CD4-positive, alpha-beta T cell treated with Interleukin-15 for 1 hour (primary cell): ENCODE data around the gene OLIG3.

Experiments used
- DNase-seq: peaks from one replicate; pipeline ENCODE4 v3.0.0-alpha.2; 2020

The OLIG3 gene

DNA sequence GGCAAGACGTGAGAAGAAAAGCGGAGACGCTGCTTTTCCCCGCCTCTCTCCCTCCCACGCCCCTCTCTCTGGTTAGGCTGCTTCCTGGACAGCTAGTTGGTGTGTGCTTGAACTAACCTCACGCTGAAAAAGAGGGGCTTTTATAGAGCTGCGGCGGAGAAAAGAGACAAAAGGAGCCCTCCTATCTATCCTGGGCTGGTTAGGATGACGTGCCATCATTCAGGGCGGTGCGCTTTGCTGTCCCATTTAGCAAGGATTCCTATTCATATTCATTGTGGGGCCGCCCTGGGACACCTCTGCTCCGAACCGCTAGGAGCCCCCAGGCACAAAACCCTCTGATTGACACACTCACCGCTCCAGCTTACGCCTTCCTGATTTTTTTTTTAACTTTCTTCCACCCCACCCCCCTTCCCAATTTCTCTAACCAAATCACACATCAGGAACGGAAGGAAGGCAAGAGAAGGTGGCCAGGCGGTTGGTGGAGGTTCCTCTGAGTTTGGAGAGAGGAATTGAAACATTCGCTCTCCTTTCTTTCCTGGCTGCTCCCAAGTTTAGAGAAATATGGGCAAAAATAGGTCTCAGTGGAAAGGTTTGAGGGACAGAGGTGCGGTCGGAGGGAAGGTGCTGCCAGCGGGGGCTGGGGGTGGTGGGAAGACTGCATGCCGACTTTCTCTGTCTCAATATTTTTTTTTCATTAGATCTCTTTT is at the start of gene OLIG3:
TSS of gene OLIG3 (minus strand) at position 114 of the 707 bp plus-strand sequence. CDS start 224 bp downstream, outside the sequence.
- no peak for DNase-seq

DNA sequence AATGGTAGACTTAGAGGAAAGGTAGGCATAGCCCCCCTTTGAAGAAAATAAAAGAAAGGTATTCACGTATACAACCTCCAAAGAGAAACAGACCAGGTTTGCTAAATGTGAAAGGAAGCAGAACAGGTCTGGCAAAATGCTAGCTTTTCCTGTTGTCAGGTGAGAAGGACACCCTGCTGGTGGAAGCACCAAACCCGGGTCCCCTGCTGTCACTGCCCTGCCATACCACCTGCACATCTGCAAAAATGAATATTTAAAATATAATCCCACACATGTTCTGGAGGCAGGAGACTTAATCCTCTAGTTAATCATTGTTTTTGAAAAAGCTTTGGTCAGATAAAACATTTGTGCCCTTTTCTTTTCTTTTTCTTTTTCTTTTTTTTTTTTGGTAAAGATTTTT is 48.9 kb upstream of the OLIG3 start:
- no peak for DNase-seq

DNA sequence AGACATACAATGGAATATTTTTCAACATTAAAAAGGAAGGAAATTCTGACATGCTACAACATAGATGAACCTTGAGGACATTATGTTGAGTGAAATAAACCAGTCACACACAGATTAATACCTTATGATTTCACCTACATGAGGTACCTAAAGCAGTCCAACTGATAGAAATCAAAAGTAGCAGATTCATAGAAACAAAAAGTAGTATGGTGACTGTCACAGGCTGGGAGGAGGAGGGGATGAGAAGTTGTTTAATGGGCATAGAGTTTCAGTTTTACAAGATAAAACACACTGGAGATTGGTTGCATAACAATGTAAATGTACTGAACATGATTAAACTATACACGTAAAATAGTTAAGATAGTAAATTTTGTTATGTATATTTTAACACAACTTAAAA is 48.5 kb upstream of the OLIG3 start:
- DNase-seq, result no peak

DNA sequence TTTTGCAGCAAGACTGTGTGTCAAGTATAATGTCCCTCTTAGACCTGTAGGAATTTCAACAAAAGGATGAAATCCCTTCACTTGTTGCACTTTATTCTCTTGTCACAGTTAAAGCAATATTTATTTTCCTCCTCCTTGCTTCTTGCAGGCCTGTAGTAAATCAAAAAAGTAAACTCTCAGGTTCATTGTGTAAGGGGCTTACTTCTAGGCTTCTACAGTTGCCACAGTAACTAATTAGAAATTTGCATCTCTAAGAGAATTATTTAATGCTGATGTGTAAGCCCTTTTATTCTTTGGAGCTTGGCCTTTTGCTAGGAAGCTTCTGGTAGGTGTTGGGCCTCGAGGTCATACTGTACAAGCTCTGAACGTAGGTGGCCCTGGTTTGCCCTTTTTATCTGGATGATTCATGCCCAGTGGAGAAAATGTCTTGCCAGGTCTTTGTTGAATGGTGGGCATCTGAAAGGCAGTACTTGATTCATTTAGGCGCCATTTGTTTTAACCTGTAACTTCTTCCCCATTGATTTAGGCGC is 47.4 kb upstream of the OLIG3 start:
- no peak for DNase-seq

DNA sequence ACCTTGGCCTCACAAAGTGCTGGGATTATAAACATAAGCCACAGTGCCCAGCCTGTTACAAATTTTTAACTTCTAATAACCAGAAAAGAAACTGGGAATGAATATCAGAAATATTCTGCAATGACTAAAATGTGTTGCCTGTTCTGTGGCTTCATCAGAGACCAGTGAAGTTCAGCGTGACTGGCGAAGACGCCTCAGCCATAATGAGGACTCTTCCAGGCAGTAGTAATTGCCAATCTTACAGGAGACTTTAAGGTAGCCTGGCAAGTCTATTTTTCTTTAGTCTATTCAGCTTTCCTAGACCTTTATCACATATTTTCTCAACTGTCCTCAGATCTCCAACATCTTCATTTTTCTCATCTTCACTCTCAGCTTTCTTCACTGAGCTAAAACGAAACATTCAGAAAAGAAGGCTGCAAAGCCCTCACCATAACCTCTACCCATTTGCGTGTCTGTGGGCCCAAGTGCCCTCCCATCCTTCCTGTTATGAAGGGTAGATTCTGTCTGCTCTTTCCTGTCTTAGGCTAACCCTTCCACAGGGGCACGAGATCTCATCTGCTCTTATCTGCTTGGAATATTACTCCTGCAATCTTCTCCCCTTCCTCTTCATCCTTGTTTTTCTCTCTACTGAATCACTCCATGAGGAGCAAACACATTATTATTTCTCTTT is 42.0 kb upstream of the OLIG3 start:
- DNase-seq, result peak; percentile 22

DNA sequence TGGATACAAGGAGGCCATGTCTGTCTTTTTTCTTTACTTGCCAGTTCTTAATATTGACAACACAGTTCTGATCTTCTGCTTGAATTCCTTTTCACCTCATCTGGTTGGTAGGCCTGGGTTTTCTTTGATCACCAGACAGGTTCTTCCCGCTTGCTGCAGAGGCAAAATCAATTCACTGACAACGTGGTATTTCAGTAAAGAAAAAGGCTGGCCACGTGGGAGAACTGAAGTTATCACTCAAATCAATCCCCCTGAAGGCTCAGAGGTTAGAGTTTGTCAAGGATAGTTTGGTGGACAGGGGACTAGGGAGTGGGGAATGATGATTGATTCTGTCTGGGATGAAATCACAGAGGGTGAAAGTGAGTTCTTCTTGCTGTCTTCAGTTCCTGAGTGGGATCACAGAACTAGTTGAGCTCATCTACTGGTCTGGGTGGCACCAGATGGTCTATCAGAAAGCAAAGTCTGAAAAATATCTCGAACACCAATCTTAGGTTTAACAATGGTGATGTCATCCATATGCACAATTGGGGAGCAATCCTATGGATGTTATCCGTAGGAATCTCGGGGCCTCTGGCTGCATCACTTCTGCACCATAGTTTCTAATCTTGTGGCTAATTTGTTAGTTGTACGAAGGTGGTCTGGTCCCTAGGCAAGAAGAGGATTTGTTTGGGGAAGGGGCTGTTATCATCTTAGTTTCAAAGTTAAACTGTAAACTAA is 37.3 kb upstream of the OLIG3 start:
- no peak for DNase-seq

DNA sequence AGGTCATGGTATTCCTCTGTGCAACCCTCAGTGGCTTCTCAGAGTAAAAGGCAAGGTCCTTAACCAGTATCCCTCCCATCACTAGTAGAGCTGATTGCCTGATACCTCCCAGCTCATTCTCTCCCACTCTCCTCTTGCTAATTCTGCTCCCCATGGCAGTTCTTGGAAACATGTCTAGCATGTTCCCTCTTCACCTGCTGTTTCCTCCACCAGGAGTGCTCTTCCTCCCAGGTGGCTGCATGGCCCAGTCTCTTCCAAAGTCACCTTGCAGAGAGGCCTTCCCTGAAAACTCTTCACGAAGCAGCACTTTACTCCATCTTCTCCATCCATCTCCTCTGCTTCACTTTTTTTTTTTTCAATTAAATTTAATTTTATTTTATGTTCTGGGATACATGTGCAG is 36.2 kb upstream of the OLIG3 start:
- DNase-seq, result no peak

DNA sequence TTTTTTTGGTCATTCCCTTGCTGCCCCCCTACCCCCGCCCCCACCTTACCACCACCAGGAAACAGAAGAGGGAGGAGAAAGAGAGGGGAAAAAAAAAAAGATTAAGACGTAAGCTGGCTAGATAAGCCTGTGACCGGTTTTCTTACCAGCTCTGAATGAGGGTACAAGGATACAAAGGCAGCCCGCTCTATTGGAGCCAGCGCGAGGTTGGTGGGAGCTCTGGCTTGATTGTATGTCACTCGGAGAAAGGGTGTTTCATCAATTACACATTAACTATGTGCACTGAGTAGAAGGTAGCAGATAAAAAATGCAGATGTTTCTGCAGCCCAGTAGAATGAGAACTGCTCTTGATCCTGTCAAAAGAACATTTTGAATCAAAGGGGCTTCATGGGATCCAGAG is 28.6 kb upstream of the OLIG3 start:
- DNase-seq, result no peak

DNA sequence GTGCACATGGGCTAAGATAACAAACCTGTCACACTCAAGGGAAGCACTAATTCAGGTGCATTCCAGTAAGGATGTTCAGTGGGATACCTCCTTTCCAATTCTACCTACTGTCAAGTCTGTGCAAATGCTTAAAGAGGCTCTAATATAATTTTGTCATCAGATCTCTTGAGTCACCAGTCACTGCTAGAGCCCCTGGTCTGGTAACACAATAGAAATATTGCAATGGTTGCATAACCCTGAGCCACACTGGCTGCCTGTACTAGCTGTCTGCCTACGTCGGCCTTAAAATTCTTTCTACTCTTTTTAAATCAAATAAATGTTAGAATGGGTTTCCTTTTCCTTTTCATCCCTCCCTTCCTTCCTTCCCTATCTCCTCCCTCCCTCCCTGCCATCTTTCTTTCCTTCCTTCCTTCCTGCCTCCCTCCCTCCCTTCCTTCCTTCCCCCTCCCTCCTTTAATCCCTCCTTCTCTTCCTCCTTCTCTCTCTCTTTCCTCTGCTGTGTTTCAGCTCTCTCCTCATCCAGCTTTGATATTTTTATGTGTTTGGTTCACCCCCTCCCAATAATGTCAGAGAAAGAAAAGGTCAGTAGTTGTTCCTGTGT is 28.1 kb upstream of the OLIG3 start:
- DNase-seq, result no peak

DNA sequence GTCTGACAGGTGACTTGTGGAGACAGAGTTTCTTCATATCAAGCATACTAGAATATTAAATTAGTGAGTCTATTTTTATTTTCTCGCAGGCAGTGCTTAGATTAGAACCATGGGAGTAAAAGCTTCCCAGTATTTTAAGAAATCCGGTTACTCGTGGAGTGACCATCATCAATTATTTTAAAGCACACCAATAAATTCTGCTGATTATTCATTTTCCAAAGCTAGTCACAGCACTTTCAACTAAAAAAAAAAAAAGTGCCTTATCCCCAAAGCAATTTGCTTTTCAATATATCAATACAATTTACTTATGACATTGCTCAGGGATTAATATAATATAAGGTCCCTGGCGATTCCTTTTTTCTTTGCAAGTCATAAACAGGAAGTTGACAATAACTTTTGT is 26.3 kb upstream of the OLIG3 start:
- no peak for DNase-seq

DNA sequence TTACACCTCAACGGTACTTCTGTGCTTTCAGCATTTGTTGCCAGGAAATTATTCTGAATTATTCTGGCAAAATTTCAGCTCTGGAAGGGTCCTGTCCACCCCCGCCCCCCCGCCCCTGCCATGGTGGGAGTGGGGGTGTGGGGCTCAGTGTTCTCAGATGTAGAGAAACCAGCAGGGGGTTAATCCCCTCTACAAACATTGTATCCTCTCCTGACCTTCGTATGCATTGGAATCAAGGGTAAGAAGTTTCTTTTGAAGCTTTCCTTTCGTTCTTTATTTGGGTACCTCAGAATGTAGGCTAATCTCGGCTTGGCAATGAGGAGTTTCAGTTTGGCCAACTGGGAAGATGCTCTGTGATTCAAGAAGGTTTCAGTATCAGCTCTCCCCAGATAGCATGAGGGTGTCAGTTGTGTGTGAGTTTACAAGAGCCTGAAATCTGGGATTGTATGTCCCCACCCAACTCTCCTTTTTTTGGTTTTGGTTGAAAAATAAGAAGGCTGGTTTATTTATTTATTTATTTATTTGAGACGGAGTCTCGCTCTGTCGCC is 25.5 kb upstream of the OLIG3 start:
- no peak for DNase-seq

DNA sequence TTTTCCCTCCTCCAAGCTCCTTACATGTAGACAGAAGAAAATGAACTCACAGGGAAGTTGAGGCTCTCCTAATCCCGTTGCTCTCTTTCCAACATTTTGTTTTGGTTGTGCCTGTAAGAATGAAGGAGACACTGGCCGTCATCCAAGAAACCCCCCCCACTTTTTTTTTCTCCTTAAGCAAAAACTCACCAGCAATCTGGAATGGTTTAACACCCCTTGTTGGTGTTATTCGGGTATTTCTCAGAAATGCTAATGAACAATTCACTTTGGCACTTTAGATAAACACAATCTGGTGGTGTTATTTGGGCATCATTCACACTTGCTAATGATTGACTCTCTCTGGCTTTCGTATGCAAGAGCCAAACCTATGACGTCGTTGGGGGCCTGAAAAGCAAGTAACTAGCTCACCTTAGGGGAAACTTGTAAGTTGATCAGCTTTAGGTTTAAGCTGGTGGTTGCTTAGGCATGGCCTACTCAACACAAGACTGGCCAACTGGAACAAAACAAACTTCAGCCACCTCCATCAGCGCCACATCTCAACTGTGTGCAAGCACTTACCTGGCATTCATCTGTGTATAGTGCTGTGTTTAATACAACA is 24.3 kb upstream of the OLIG3 start:
- no peak for DNase-seq

DNA sequence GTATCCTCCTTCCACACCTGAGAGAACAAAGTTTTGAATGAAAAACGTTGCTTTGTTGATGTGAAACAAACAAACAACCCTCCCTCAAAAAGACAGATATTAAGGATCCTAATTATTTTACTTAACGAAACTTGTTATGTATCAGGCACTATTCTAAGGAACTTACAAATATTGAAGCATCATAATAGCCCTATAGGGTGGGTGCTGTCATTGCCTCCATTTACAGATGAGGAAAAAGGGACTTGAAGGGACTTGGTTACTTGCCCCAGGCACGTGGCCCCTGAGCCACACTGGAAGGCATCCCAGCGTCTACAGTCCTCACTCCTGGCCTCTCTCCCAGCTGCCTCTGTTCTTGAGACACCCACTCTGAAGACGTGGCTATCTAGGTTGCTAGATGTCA is 20.2 kb upstream of the OLIG3 start:
- no peak for DNase-seq

DNA sequence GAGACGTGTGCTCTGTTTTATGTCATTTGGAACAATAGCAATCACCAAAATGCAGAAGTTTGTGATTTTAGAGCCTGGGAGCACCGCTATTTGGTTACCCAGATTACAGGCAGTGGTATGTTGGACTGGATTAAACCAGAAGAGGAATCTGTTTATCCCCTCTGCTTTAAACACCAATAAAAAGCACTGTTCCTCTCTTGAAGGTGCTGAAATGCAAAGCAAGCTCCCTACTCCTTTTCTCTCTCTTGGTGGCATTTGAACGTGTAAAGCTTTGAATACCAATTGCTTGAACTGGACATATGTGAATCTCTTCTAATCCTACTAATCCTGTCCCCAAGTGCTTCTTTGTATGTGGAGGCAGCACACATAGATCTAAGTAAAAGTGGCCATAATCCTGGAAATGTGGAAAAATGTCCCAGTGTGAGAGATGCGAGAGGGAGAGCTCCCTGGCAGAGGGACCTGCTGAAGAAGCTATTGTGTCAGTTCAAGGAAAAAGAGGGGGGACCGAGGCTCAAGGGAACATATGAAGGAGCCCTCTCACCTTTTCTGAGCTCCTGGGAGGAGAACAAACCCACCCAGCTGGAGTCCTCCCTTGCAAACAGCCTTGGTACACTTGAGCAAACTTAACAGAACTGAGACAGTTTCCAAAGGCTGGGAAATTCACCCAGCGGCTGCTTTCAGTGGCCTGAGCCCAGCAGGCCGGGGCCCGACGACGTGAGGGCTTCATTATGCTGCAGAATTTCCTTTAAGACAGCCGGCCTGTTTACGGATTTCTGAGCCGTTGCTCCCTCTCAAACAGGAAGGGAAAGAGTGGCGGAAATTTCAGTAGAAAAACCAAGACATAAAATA is 18.8 kb upstream of the OLIG3 start:
- DNase-seq, result no peak

DNA sequence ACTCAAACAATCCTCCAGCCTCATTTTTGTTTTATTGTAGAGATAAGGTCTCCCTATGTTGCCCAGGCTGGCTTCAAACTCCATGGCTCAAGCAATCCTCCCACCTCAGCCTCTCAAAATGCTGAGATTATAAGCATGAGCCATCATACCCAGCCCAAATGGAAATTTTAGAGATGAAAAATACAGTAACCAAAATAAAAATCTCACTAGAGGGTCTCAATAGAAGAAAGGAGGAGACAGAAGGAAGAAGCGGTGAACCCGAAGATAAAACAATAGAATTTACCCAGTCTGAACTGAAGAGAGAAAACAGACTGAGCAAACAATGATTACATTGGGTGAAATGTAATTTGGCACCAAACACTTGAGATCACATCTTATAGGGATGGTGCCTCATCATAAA is 16.7 kb upstream of the OLIG3 start:
- no peak for DNase-seq

DNA sequence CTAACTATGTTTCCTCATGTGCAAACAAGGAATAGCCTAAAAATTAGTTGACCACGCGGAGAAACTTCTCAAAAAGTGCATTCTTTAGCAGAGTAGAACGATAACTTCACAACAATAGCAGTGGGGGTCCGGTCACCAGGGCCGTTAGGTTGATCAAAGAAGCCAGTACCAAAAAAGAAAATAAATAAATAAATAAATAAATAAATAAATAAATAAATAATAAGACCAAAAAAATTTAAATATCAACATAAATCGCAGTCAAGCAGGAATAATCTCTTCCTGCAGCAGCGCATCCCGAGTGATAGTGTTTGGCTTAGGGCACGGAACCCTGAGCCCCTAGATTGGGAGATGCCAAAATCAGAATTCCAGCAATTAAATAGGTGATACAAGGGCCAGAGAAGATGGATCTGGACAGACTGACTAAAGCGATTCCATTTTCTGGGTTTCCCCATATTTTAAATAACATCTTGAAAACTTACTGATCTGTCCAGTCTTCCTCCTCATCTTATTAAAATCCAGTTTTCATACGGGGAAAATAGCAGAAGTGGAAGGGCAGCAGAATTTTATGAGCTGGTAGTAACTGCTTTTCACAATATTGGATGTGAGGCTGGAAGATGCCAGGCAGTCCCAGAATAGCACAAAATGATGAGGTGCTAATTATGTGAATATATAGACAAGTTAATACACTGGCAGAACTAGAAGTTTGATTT is 4.4 kb upstream of the OLIG3 start:
- DNase-seq, result no peak

DNA sequence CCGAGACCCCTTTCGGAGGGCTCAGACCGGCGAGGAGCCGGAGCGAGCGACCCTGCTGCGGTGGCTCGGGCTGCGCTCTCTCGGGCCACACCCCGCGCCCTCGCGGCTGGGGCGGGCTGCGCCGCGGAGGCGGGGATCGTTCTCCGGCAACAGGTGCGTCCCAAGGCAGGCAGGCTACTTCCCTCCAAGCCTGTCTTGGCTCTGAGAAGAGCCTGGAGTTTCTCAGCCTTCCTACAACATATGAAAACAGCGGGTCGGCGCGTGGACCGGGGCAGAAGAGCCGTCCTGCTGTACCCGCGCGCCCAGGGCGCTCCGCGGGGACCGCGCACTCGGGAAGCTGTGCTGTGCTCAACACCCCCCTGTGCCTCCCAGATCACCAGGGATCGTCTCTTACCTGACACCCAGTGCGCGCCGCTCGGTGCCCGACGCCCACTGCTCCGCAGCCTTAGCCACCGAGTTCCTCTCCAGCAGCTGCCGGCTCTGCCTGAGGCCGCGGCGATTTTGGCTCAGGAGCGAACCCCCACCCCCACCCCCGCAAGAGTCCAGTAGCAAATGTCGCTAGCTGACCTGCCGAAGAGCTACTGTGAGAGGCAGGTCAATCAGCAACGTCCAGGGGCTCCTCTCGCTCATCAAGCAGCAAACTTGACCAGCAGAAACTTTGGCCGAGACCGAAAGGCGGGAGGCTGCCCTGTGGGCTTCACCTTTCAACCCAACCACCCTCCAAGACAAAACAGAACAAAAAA is 3.7 kb upstream of the OLIG3 start:
- no peak for DNase-seq

DNA sequence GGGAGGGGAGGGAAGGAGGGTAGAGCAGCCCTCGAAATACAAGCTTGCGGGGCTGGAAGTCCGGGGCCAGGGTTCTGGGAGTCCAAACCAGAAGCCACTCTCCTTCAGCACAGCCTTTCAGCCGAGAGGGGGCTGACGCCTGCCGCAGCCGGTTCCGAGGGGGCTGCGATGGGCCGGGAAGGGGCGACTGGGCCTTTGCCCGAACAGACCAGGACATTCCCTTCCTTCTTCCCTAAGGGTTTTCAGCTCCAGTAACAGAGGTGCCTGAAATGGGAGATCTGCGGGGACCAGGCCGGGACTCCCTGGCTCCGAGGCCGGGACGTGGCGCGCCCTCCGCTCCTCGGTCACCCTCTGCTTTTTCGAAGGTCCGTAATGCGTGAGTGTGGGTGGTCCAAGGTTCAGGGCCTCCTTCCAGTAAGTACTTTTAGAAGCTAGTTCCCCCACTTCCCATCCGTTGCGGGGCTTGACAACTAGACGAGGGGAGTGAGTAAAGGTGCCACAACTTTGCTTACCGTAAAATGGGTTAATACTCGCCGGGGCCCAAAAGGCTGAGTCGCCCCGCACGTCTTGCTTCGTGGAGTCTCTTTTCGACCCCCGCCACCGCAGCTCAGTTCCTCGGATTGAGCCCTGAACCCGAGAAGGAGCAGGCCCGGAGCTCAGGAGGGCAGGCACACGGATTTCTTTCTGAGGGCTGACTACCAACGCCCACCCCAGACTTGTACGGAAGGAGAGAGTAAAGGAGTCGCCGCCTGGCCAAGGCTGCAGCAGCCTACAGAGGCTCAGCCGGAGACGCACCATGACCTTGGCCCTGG is 2.9 kb upstream of the OLIG3 start:
- DNase-seq, result no peak

DNA sequence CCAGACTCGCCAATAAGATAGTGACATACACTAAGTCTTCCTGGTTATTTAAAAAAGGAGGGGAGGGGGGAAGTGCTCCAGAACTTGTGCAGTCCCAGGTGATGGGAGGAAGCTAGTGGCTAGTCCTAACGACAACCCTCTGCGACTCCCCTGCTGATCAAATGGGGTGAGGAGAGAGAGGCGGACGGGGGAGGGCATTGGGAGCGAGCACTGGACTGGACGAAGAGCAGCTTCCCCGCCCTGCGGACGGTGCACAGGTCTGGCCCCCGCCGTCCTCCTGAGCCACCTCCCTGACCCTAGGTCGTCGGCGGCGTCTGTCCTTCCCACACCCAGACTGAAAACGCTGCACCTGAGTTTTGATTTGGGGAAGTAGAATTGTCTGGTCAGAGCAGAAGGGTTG is 2.2 kb upstream of the OLIG3 start:
- no peak for DNase-seq
